ENCODE data around the gene LRMDA. TPM values are rescaled to one million over a fixed set of nuclear protein-coding genes. Genes with fewer than 3 reads are reported as not detected.

LRMDA gene
- total RNA-seq, 4 donors from 2014 or later, result 2.2 to 7.8 (median 4.5) TPM

GRCh38 chr10:76122056-76122455 is 690.6 kb downstream of the LRMDA start:
- 83 to 91% methylated on average over 1 to 4 of the region's 4 CpGs for WGBS, 2 donors (ENCODE audit: low coverage in 1 of 2)
- Histone ChIP-seq H3K4me3 (no peak overlapping the region), H3K36me3 (no peaks in the 10 kb centered on the region), H3K4me1 (no peaks in the 10 kb centered on the region), H3K27ac (no peak overlapping the region), H3K9me3 (no peaks in the 10 kb centered on the region), H3K27me3 (no peaks in the 10 kb centered on the region)
- intact Hi-C loops (cut with DNase I; ENCODE audit: low total_unique reads), result no loop called here
- in situ Hi-C loops (cut with MboI; ENCODE audit: low pct_ligation_motif_present in 1 of 4, low pct_unique_long_range_greater_than_20kb in 1 of 4, low sequenced_read_pairs in 3 of 4), result no loop called here
- DNase-seq, result no peak
- TF ChIP-seq EP300 (IDR thresholded peaks at IDR 0.05; ENCODE audit: low read depth) (no peak), CTCF (IDR thresholded peaks at IDR 0.05) (no peak)

GRCh38 chr10:76124280-76124679 is 692.9 kb downstream of the LRMDA start:
- in situ Hi-C loops (cut with MboI; ENCODE audit: low pct_ligation_motif_present in 1 of 4, low pct_unique_long_range_greater_than_20kb in 1 of 4, low sequenced_read_pairs in 3 of 4) (no loop called here), intact Hi-C loops (cut with DNase I; ENCODE audit: low total_unique reads) (no loop called here)
- H3K9me3 ChIP-seq, result no peaks in the 10 kb centered on the region
- TF ChIP-seq POLR2A (IDR thresholded peaks at IDR 0.05) (no peak), CTCF (IDR thresholded peaks at IDR 0.05) (no peak), EP300 (IDR thresholded peaks at IDR 0.05; ENCODE audit: low read depth) (no peak), POLR2AphosphoS5 (IDR thresholded peaks at IDR 0.05) (no peak)
- H3K4me3 ChIP-seq, result no peak overlapping the region
- DNase-seq, result no peak
- H3K27ac ChIP-seq, result no peak overlapping the region
- H3K36me3 ChIP-seq, result no peaks in the 10 kb centered on the region
- H3K4me1 ChIP-seq, result no peaks in the 10 kb centered on the region
- 28 to 56% methylated on average over 1 of the region's 1 CpG for WGBS, 2 donors (ENCODE audit: low coverage in 1 of 2)
- no peaks in the 10 kb centered on the region for H3K27me3 ChIP-seq

- Histone ChIP-seq H3K27me3 (no peaks in the 10 kb centered on the region), H3K9me3 (no peaks in the 10 kb centered on the region), H3K4me1 (no peaks in the 10 kb centered on the region), H3K4me3 (no peak overlapping the region), H3K27ac (no peak overlapping the region), H3K36me3 (no peaks in the 10 kb centered on the region)
- no peak for DNase-seq
- in situ Hi-C loops (cut with MboI; ENCODE audit: low pct_ligation_motif_present in 1 of 4, low pct_unique_long_range_greater_than_20kb in 1 of 4, low sequenced_read_pairs in 3 of 4) (no loop called here), intact Hi-C loops (cut with DNase I; ENCODE audit: low total_unique reads) (no loop called here)
- no peak for TF ChIP-seq POLR2A (IDR thresholded peaks at IDR 0.05)
- 83 to 100% methylated on average over 1 to 2 of the region's 2 CpGs for WGBS, 2 donors (ENCODE audit: low coverage in 1 of 2)
Measured at GRCh38 chr10:76125900-76126299, 694.5 kb downstream of the LRMDA start.

GRCh38 chr10:76126607-76127527 is 695.4 kb downstream of the LRMDA start:
- intact Hi-C loops (cut with DNase I; ENCODE audit: low total_unique reads), result no loop called here
- Histone ChIP-seq H3K4me3 (no peak overlapping the region), H3K36me3 (no peaks in the 10 kb centered on the region), H3K4me1 (no peaks in the 10 kb centered on the region), H3K27ac (no peak overlapping the region), H3K27me3 (no peaks in the 10 kb centered on the region), H3K9me3 (no peaks in the 10 kb centered on the region)
- DNase-seq, result no peak
- 69 to 78% methylated on average over 5 of the region's 5 CpGs for WGBS, 2 donors (ENCODE audit: low coverage in 1 of 2)
- TF ChIP-seq POLR2AphosphoS5 (IDR thresholded peaks at IDR 0.05) (no peak), POLR2A (IDR thresholded peaks at IDR 0.05) (no peak), CTCF (IDR thresholded peaks at IDR 0.05) (no peak), EP300 (IDR thresholded peaks at IDR 0.05; ENCODE audit: low read depth) (no peak)
- in situ Hi-C loops (cut with MboI; ENCODE audit: low pct_ligation_motif_present in 1 of 4, low pct_unique_long_range_greater_than_20kb in 1 of 4, low sequenced_read_pairs in 3 of 4), result no loop called here

Data from transverse colon (tissue), 4 donors.